NCI-H1930 (cell line): Measurements from ENCODE around the gene TBC1D4.
"Not testable (repeated sequence)": the region's sequence is repeated elsewhere in the genome, so short reads cannot be mapped to it uniquely, and the experiment has no call there.

Experiments used
- DNase-seq, 2 experiments: peaks; one replicate each; lab custom pipeline; 2025; lab: John Stamatoyannopoulos, UW

TBC1D4 gene

DNA sequence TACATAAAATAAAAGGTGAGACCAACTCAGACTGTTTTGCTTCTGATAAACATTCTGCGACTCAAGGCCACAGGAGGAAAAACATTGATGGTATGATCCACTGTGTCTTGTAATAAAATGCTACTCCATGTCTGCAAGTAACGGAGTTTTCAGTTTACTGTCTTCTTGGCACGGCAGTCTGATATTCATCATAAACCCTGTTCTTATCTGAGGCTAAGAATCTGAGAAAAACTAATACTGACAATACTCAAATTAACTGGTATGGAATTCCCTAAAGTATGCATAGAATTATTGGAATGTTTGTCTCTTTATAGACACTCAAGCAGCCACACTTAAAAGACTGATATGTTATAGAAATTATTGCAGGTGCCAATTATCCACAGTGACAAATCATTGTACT, 125.5 kb downstream of the TBC1D4 start:
- DNase-seq = no peak

DNA sequence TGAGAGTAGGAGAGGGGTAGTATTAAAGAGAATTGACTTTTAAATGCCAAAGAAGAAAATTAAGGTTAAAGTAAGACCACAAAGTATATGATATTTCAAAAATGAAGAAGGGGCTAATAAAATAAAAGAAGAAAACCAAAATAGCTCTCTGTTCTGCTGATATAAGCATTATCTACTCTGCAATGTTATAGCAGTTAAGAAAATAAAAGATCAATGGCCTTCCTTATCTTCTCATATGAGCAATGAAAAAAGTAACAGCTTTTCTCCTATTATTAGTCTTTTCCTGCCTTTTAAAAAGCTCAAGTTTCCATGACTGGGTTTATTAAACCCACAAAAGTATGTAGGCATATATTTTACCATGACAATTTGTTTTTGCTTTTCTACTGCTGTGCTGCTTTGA, 126.4 kb downstream of the TBC1D4 start:
- DNase-seq = no peak

DNA sequence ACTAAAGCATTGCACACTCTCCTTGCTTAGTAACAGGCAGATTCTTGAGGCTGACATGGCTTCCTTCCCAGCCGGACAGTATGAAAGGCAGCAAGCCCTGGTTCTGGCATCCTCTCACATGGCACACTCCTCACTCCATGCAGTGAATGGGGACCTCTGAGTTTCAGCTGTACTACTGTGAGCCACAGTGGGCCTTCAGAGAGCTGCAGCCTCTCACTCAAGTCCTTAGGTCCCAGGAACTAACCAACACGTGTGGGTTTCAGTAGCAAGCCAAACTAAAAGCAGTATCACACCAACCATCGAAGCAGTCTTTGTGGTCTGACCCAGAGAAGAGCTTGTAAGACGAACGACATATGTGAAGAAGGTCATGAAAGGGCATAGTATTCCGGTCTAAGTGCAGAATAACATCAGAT, 128.2 kb downstream of the TBC1D4 start:
- DNase-seq = no peak

DNA sequence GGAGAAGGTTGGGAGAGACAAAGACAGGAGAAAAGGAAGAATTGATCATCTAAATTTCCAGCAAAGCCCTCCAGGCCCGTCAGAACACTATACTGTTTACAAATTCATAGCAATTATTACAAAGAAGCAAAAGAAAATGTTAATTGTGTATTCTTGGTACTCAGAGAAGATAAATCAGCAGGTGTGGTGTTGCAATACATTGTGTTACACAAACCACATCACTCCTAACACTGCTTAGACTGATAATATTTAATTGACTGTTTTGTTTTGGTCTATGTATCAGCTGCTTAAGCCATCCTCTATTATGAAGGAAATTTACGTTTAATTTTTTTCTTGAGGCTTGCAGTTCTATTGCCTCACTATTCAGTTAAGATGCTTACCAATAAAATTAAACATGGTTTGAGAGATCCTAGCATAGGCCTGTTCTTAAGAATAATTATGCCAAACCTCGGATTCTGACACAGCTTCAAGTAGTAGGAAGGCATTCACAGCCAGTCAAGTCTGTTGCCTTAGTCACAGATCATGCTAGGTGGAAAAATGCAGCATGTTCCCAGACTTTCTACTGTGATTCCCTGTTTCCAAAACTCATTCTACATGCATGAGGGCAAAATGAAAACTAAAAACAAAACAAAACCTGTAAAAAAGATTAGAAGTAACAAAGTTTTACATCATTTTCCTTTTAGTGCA, 129.2 kb downstream of the TBC1D4 start:
- DNase-seq = no peak

DNA sequence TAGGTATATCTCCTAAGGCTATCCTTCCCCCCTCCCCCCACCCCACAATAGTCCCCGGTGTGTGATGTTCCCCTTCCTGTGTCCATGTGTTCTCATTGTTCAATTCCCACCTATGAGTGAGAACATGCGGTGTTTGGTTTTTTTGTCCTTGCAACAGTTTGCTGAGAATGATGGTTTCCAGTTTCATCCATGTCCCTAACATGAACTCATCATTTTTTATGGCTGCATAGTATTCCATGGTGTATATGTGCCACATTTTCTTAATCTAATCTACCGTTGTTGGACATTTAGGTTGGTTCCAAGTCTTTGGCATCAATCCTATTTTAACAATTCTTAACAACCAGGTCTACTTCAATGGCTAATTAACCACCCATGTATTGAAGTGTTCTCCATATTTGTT, 130.4 kb downstream of the TBC1D4 start:
- DNase-seq = not testable (repeated sequence)

DNA sequence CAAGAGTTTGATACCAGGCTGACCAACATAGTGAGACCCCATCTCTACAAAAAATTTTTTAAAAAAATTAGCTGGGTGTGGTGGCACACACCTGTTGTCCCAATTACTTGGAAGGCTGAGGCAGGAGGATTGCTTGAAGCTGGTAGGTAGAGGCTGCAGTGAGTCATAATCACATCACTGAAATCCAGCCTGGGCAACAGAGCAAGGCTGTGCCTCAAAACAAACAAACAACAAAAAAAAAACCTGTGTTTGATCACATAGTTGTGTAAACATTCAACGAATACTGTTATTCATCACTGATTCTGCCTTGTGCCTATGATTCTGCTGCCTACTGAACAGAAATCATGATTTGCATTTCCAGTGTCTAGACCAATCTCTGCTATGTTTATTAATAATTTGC, 134.0 kb downstream of the TBC1D4 start:
- DNase-seq = no peak

DNA sequence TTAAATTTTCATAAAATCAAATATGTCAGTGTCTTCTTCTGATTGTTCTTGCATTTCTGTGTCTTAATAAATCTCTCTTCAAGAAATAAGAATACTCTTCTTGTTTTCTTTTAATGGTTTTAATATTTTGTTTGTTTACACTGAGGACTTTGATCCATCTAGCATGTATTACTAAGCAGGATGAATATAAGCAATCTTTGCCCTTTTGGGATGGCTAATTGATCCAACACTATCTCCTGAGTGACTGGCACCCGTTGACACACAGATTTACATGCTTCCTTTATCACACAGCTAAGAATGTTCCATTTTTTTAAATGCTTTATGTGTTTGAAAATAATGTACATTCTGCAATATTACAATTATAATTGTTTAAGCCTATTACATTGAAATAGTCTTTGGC, 134.5 kb downstream of the TBC1D4 start:
- no peak for DNase-seq

DNA sequence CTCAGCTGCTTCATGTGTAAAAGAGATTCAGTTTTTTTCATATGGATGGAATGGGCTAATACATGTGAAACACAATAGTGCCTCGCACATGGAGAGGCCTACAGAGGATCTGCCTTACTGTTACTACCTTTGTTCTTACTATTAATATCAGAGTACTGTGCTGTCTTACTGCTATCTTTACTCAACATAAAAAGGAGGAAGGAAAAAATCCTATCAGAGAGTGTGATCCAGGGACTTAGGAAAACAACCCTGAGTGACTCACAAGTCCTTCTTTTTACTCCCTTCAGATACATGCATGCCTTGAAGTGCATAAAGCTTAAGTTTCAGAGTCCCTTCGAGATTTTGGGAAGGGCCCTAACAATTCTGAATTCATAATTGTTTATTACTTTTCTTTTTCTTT, 136.8 kb downstream of the TBC1D4 start:
- no peak for DNase-seq

DNA sequence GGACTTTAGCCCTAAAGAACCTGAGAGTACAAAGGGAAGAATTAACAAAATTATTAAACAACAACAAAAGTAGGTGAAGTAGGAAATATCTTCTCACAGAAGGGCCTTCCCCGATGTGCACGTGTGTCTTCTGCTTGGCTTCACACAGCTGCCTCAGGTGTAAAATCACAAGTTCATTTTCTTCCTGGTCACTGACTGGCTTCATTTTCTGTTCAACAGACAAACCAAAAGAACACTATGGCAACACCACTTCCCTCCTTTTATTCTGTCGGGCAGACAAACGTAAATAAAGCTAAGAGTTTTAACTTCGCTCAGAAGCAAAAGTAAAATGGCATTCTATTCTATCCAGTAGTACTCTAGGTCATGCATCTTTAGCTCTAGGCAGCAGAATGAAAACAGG, 140.9 kb downstream of the TBC1D4 start:
- no peak for DNase-seq

DNA sequence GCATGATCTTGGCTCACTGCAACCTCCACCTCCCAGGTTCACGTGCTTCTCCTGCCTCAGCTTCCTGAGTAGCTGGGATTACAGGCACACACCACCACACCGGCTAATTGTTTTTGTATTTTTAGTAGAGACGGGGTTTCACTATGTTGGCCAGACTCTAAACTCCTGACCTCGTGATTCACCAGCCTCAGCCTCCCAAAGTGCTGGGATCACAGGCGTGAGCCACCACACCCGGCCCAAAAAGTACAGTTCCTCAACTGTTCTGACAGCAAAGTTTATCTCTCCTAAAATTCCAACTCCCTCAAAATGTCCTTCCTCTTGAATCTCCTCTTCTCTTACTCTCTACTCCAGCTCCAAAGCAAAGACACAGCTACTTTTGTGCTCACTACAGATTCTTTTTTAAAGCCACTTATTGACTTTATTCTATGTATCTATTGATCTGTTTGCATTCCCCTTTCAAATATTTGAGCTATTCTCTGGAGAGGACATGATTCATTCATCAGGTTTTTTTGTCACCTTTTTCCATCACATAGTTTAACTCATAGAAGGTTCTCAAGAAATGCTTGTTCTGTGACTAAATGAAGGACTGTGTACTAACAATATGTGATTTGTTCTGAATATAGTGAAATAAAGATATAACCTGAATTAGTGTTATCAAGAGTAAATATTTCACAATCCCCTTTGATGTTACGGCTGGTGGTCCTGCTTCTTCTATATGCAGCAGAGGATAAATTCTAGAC, 142.2 kb downstream of the TBC1D4 start:
- DNase-seq = no peak

DNA sequence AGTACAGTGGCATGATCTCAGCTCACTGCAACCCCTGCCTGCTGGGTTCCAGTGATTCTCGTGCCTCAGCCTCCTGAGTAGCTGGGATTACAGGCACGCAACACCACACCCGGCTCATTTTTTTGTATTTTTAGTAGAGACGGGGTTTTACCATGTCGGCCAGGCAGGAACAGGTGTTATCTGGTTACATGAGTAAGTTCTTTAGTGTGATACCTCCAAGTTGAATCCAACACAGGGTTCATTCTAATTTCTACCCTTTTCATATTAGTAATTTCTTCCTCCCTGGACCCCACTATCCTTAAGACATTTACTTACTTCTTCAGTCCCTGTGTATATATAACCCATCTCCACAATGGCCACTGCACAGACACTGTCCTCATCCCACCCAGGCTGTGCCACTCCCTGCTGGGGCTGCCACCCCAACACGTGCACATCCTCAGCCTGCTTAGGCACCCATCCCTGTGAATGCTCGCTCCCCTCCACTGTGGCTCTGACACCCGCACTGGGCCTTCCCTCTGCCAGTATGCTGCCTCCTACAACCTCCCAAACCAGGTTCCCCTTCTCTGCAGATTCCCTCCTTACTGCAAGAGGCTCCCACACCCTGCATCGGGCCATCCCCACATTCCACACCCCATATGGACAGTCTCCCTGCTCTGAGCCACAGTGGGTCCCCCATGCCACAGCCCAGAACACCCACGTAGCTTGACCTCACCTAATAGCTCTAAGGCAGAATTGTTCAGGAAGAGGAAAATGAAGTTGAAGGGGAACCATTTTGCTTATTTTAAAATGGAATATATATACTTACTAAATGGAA, 147.1 kb downstream of the TBC1D4 start:
- DNase-seq = no peak

DNA sequence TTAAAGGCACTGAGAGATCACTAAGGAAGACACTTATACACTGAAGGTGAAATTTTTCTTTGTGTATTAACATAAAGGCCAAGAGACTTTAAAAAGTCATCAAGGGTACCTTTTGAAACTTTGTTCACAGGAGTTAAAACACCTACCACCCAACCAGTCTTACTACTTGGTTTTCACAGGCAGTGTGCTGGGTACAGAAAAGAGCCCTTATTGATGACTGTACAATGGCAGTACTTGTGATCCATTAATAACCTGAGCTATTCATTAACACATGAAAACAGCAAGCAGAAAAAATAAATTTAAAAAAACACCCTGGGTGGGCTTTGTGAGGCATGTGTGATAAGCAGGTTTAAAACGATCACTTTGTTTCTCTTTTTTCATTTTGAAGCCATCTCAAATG, 148.9 kb downstream of the TBC1D4 start:
- no peak for DNase-seq

DNA sequence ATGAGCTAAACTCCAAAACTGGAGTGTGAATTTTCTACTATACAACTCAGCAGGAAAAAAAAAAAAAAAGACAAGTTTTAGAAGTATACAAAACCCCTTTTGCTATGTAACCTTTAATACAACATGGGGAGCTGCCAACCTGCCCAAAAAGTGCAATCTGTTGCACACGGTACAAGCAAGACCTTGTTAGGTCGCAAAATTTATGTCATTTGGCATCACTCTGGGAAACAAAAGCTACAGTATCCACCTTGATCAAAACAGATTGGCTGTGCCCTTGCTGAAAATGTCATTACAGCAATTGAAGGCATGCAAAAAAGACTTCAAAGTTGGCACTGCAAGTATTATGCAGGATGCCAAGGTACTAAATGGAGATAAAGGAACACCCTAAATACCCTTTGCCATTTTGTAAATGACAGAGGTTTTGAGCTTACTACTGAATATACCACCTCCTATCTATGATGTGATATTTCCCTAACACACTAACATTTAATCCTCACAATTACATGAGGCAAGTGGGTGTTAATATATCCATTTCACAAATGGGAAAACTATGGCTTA, 150.1 kb downstream of the TBC1D4 start:
- DNase-seq = no peak

DNA sequence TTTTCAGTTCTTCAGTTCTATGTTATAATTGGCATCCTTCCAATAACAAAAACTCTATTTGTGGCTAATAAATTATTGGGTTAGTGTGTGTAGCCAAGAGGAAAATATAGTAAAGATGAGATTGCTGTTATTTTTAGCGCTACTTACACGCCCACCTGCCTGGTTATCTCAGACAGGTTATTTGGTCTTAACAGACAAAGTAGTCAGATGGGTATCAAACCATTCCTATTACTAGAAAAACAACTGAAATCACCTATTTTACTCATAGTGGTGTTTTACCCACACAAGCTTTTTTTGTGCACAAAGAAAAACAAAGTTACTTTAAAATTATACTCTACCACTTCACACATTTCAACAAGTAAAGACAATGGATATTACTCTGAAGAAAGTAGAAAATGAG, 151.2 kb downstream of the TBC1D4 start:
- no peak for DNase-seq

DNA sequence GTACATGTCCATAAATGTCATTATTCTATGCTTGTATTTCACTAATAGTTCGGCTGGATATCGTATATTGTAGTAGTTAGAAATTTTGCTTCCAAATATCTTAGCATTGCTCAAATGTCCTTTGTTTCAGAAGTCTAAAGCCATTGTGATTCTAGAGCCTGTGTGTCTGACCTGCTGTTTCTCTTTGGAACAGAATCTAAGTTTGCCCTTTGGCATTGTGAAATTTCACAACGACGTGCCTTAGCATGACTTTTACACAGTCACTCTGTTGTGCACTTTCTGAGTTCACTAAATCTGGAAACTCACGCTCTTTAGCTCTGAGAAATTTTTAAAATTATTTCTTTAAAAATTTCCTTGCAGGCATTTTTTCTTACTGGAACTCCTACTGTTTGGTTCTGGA, 152.2 kb downstream of the TBC1D4 start:
- DNase-seq = no peak

DNA sequence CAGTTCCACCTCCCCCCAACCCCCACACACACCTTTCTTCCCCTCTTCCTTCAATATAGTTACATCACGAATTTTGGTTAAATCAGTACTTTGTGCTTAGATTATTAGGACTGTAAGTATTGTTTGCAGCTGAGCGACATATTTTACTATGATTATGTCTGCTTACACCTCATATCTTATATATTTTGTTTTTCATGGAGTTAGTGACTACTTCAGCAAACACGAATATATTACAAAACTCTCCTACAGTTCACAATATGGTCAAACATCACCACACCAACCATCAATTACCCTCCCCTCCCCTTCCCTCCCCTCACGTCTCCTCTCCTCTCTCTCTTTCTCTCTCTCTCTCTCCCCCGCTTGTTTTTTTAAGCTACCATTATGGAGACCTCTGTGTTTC, 152.9 kb downstream of the TBC1D4 start:
- no peak for DNase-seq

DNA sequence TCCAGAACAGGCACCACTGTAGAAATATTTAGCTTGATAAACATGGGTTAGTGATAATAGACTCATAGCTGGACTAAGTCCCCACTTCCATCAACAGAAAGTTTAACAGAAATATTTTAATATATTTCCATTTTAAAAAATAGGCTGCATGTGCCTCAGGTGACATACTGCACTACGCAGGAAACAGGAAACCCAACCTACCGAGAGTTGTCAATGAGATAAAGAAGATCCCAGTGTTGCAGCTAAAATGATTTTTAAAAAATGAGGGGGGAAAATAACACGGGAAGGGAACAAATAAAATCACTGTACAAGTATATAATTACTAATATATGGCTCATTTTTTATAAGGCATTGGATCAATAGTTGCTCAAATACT, 154.8 kb downstream of the TBC1D4 start:
- no peak for DNase-seq

DNA sequence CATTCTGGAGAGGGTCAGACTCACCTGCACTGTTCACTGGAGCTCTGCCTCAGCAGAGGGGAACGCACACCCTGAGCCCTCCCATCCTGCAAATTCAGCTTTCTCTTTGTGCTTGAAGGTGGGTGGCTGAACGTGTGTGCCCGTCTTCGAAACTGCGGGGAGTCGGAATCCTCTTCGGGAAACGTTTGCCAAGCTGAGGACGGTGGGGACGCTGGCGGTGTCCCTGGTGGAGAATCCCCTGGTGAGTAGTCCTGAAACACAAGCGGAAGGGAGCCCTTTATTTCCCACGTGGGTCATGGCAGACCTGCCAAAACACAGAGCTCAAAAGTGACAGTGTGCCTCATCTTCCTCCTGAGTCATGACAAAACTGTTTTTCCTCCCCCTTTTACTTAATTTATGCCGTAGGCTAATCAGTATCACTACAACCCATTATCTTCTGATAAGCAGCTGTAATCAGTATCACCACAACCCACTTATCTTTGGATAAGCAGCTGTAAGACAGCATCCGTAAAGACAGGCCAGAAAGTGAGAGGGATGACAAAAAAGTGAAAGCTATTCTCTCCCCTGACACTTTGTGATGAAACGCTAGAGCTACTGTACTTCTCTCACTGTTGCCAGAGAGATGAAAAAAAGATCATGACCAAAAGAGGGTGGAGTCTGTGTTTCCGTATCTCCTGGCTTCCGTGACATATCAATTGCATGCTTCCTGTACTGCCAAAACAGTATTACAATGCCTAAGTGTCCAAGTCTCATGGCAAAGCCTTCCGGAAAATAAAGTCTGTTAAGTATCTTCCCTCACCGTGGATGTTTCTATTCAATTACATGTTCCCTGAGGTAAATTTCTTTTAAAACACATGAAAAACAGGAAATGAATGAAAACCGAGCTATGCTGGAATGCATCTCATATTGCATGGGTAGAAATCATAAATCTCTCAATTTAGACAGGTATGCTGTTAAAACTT, 155.5 kb downstream of the TBC1D4 start:
- DNase-seq = no peak

DNA sequence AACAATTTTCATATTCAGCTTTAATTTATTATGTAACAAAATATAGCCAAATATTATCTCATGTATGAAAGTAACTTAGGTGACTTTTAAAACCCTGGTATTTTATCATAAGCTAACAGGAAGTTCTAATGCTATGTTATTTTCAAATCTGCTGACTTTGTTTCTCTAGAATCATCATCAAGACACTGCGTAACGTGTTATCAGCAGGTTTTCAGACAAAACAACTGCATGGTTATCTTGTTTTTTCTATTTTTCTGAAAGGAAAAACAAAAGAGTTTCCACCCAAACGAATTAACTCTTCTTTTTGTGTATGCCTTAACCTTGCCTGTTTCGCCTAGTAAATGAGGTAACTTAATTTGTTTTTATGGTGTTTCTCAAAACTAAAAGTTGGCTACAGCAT, 156.3 kb downstream of the TBC1D4 start:
- no peak for DNase-seq

DNA sequence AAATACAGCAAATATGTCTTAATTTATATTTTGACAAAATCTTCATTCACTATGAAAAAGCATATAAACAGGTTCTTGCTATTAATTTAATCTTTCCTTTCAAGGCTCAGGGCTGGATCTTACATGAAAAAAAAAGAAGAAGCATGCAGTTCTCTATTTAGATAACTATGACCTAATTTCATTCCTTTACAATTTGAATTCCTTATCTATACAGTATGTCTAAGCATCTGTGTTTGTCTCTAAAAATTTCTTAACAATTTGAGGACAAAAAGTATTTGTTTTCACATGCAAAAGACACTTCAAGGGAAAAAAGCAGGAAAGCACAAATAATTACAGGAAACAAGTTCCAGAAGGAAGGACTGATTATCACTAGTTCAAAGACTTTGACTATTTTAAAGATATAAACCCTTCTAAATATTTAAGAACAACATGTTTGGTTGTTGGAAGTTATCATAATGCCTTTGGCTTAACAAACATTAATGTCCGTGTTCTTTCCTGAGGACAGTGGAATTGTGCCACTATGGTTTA, 157.5 kb downstream of the TBC1D4 start:
- DNase-seq = no peak

DNA sequence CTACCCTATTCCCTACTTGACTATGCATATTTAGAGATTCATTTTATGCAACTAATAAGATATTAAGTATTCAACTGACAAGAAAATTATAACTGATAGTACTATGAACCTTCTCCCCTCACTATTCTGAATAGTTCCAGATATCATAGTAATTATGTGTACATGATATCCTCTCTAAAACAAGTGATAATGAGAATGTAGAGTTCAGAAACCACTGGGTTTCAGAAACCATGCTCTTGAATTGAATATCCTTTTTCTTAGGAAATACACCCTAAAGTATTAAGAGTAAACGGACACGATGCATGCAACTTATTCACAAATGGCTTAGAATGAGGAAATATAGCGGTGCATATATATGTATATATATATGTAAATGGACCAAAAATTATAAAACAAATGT, 160.9 kb downstream of the TBC1D4 start:
- no peak for DNase-seq
